GM18870 (cell line): ENCODE results near the gene ARMCX4.
"Not testable (repeated sequence)": the region's sequence is repeated elsewhere in the genome, so short reads cannot be mapped to it uniquely, and the experiment has no call there.

Experiments
- ATAC-seq: cut with Tn5 transposase; IDR thresholded peaks from one replicate; pipeline ENCODE4 v1.9.1; 2021; ENCODE audit warnings: moderate library complexity; ENCODE audit not compliant: unreplicated experiment

Gene ARMCX4

DNA sequence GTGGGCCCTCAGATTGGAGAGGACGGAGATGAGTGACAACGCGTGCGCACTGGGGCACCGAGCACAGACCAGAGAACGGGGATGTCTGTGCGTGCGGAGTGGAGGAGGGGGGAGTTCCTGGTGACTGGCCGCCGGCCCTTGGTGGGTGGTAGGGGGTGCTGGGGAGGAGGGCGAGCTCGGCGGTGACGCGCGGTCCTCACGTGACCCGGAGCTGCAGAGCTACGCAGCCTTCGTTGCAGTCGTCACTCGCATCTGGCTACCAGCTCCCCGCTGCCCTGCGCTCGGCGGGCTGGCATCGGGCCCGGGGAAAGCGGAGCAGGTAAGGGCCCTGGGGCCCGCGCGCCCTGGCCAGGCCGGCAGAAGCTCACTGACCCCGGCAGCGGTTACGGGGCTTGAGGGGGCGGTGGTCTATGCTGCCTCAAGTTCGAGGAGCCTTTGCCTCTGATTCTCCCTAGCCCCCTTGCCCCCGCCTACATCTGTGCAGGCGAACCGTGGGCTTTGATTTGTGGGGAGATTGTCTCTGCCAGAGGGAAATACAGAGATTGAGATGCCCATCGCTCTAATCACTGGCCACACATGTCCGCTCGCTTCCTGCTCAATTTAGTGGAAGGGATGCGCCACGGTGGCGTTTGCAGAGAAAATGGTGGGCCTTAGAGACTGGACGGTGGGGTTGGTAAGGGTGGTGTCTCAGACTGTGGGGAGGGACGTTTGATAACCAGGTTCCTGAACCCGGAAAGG is at the start of gene ARMCX4:
ARMCX4 (plus strand) TSS at position 245 of the 738 bp plus-strand sequence. CDS start 3,134 bp downstream, outside the sequence.
- ATAC-seq = no peak

DNA sequence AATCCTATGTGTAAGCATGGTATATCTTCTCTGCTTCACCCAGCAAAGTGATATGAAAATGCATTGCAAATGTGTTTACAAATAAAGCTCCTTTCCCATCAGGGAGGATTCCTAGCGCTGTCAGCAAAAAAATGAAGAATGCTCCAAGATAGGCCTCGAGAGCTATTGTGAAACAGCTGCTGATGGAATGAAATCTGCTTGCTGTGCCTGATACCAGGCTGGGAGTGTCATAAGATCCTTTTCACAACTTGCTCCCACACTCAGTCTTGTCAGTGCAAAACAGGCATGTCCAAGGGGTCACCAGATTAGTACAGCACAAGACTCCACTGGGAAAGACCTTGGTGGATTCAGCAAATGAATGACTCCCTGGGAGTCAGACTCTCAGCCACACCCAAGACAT is 43.2 kb upstream of the ARMCX4 start:
- no peak for ATAC-seq

DNA sequence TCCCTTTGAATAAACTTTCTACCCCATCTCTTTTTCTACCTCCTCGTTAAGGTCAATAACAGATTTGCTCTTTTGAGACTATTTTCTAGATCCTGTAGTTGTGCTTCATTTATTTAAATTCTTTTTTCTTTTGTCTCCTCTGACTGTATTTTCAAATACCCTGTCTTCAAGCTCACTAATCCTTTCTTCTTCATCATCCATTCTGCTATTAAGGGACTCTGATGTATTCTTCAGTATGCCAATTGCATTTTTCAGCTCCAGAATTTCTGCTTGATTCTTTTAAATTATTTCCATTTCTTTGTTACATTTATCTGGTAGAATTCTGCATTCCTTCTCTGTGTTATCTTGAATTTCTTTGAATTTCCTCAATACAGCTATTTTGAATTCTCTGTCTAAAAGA is 36.0 kb upstream of the ARMCX4 start:
- no peak for ATAC-seq

DNA sequence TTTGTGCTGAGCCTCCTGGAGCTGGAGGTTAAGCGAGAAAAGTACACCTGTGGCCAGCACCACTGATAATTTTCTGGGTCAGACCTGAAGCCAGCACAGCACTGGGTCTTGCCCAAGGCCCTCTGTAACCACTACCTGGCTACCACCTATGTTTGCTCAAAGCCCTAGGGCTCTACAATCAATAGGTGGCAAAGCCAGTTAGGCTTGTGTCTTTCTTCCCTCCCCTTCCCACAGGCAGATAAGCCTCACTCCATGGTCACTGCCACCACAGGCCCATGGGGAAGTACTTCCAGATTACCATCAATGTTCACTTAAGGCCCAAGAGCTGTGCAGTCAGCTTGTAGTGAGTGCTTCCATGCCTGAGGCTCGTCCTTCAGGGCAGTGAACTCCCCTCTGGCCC is 35.2 kb upstream of the ARMCX4 start:
- ATAC-seq = no peak

DNA sequence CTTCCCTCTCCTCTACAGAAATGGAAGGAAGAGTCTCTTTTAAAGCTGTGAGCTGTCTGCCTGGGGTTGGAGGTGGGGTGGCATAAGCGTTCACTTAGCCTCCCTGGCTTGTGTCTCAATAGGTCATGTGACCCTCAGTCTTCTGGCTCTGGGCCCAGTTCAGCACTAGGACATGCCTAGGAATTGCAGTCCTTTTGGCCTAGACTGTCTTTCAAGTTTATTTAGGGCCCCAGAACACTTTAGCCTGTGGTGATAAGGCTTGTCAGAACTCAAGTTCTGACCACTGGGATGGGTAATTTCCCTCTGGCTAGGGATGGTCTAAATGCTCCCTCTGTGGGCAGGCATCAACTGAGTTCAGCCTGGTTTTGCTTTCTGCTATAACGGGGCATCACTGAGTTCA is 34.3 kb upstream of the ARMCX4 start:
- ATAC-seq = no peak

DNA sequence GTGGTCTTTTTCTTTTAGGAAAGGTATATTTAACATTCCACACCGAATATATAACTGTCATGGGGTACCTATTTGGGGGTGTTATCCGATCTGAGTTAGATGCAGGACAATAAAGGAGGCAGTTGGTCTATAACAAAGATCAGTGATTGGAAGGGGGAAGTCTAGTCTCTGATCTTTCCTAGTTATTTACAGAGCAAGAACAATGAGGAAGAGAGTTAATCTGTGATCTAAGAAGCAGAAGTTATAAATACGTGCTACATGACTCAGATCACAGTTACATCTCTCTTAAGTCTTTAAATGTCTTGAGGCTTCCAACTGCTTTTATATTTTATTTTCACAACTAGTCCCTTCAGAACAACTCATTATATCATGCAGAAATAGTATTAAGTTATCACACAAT is 33.2 kb upstream of the ARMCX4 start:
- no peak for ATAC-seq

DNA sequence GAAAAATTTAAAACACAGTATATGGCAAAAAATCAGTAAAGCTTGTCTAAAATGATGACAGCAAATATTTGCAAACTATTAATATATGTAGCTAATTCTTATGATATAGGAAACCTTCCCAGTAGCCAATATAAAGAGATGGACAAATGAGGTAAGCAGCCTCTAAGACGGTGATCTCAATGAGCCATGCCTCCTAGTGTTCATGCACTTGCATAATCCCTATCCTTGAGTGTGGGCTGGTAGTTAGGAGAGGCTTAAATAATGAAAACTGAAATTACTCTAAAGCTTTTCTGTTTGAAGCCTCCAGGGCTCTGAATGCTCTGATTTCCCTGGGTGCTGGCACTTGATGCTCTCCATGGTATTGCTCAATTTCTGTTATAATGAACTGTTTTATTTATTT is 24.6 kb upstream of the ARMCX4 start:
- no peak for ATAC-seq

DNA sequence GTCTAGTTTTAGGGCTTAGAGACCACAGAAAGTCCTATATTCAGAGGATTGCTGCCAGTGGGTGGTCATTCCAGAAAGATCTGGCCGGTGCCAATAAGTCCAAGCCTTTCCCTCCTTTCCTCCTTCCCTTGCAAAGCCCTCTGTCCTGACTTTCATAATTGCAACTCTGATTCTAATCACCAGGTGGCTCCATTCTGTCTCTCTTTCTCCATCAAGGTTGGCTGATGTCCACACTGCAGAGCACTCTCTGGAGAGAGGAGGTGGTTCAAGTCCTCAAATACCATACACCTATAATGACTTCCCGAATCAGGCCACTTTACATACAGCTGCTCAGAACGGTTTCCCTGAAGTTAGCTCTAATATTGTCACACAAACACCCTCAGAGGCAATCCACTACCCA is 22.4 kb upstream of the ARMCX4 start:
- ATAC-seq = no peak

DNA sequence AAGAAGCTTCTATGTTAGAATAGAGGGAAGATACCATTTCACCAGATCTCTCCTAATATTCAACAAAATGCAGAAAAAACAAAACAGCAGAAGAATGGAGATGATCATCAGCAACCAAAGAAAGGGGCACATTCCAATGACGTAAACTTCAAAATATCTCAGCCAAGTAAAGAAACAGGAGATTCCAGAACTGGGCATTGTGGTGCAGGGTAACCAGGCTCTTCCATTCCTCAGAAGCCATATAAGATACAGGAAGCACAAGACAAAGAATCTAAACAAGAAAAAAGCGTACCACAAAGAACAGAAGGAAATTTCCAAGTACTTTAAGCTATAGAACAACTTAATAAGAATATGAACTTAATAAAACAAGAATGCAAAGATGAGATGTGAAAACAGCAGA is 6.9 kb upstream of the ARMCX4 start:
- ATAC-seq = no peak

DNA sequence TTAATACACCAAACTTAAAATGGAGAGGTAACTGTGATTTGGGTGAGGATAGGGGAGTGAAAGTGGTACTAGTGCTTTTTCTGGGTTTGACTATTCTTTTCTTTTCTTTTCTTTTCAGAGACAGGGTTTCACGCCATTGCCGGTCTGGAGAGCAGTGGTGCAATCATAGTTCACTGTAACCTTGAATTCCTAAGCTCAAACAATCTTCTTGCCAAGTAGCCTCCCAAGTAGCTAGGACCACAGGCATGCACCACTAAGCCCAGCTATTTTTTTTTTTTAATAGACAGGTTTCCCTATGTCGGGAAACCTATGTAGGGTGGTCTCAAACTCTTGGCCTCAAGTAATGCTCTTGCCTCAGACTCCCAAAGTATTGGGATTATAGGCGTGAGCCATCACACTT is 3.0 kb upstream of the ARMCX4 start:
- ATAC-seq = no peak

DNA sequence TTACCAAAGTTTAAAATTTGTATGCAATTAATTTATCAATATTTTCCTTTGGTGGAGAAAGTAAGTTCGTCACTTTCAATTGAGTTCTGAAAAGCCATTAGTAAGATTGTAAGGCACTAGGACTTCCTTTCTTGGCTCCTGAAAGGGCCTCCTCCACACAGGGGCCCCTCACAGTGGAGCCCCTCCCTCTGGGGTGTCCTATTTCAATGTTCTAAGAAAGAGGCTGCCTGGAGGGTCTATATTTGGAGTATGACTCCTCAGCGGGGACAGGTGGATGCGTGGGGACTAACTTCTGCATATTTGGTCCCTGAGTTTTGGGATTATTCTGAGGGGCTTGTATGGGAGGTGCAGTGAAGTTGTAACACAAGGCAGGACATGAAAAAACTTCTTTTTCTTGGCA is 1.6 kb upstream of the ARMCX4 start:
- ATAC-seq = no peak

DNA sequence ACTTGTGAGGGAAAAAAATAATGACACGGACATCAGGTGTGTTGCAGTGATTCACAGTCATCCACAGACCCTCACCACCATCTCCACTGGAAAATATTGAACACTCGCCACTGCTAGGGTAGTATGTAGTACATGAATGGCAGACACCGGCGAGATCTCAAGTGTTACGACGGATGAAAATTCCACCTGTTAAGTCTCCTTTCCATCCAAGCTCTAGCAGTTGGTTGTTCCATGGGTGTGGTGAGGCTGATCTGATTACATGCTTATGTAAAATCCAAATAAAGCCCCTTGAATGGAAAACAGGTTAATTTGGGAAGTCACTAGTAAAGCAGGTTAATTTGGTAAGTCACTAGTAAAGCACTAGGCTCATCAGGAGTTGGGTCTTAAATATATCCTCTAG is 1.1 kb upstream of the ARMCX4 start:
- no peak for ATAC-seq

DNA sequence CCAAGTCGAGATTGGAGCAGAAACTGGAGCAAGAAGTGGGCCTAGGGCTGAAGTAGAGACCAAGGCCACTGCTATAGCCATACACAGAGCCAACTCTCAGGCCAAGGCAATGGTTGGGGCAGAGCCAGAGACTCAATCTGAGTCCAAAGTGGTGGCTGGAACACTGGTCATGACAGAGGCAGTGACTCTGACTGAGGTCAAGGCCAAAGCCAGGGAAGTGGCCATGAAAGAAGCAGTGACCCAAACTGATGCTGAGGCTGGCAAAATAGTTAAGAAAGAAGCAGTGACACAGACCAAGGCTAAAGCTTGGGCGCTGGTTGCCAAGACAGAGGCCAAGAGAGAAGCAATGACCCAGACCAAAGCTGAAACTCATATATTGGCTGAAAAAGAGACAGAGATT is 3.5 kb downstream of the ARMCX4 start:
- ATAC-seq = no peak

DNA sequence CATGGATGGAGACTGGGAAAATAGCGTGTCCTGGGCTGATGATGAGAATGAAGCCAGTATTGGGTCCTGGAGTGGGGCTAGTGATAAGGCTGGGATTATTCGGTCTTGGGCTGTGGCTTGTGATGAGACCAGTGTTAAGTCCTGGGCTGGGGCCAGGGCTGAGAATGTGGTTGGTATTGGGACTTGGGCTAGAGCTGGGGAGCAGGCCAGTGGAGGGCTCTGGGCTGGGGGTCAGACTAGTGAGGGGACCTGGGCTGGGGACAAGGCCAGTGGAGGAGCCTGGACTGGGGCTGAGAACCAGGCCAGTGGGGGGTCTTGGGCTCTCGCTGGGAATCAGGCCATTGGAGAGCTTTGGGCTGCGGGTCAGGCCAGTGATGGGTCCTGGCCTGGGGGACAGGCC is 6.7 kb downstream of the ARMCX4 start:
- no peak for ATAC-seq

DNA sequence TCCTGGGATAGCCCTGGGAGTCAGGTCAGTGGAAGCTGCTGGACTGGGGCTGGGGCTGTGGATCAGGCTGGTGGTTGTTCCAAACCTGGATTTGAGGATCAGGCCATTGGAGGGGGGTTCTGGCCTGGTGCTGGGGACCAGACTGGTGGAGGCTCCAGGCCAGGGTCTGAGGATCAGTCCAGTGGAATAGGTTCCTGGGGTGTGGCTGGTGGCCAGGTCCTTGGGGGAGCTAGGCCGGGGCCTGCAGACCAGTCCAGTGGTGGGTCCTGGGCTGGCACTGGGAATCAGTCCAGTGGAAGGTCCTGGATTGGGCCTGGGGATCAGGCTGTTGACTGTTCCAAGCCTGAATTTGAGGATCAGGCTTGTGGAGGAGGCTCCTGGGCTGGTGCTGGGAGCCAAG is 8.0 kb downstream of the ARMCX4 start:
- no peak for ATAC-seq

DNA sequence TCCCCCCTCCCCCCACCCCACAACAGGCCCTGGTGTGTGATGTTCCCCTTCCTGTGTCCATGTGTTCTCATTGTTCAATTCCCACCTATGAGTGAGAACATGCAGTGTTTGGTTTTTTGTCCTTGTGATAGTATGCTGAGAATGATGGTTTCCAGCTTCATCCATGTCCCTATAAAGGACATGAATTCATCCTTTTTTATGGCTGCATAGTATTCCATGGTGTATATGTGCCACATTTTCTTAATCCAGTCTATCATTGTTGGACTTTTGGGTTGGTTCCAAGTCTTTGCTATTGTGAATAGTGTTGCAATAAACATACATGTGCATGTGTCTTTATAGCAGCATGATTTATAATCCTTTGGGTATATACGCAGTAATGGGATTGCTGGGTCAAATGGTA is 17.7 kb downstream of the ARMCX4 start:
- not testable (repeated sequence) for ATAC-seq

DNA sequence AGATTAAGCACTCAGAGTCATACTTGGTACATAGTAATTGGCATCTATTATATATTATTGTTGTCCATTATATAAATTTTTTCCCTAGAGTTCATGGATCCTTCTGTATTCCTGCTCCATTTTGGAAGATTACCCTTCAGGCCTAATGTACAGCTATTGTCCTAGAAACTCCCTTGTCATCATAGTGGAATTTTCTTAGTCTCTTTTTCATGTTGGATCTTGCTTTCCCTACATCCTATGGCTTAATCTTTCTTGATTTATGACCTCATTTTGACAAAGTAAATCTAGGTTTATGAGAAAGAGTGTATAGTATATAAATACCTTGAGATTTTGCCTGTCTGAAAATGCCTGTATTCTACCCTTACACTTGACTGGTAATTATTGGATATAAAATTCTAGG is 22.1 kb downstream of the ARMCX4 start:
- ATAC-seq = no peak

DNA sequence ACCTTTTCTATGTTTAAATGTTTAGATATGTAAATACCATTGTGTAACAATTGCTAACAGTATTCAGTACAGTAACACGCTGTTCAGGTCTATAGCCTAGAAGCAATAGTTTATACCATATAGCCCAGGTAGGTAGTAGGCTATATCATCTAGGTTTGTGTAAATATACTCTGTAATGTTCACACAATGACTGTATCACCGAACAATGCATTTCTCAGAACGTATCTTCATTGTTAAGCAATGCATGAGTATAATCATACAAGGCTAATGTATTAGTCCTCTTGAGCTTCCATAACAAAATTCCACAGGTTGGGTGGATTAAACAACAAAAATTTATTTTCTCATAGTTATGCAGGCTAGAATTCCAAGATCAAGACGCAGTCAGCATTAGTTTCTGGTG is 22.7 kb downstream of the ARMCX4 start:
- ATAC-seq = no peak

DNA sequence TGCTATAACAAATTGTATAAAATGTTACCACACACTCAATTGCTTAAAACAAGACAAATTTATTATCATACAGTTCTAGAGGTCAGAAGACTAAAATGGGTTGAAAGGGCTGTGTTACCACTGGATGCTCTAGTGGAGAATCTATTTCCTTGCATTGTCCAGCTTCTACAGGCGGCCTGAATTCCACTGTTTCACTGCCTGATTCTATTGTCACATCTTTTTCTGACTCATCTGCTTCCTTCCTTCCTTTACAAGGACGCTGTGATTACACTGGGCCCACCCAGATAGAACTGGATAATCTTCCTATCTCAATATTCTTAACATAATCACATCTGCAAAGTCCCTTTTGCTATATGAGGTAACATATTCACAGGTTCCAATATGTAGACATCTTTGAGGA is 45.7 kb downstream of the ARMCX4 start:
- ATAC-seq = no peak
